ENCODE data around the gene RCC1. TPM values are rescaled to one million over a fixed set of nuclear protein-coding genes. Genes with fewer than 3 reads are reported as not detected.

The RCC1 gene
- total and polyA plus RNA-seq, 4 donors: 22.9 to 34.3 (median 28.8) TPM

- H3K36me3 ChIP-seq (ENCODE audit: control insufficient read depth in 4 of 4, insufficient read depth in 4 of 4, low read length in 4 of 4): no peaks in the 10 kb centered on the region
- H3K27ac ChIP-seq (ENCODE audit: low read depth in 1 of 2, low read length in 1 of 2): no peak overlapping the region
- no peaks in the 10 kb centered on the region for H3K9me3 ChIP-seq (ENCODE audit: control insufficient read depth in 4 of 4, insufficient read depth in 3 of 4, low read length in 3 of 4)
- no peak for TF ChIP-seq CTCF (IDR thresholded peaks at IDR 0.05; ENCODE audit: control extremely low read depth, extremely low read depth)
- peaks cover 0 to under 1% (median 0%) of the 10 kb centered on the region in 5 donors for H3K4me1 ChIP-seq (ENCODE audit: control insufficient read depth in 5 of 5, insufficient read depth in 5 of 5, low read length in 5 of 5)
- ATAC-seq (ENCODE audit: insufficient read depth, low FRiP score) (no peak), DNase-seq (no peak)
- H3K27me3 ChIP-seq (ENCODE audit: control insufficient read depth in 3 of 3, insufficient read depth in 3 of 3, low read length in 2 of 3): no peaks in the 10 kb centered on the region
- whole genome bisulfite sequencing, 2 donors: 94 to 98% methylated on average over 4 of the region's 4 CpGs
- H3K4me3 ChIP-seq: no peak overlapping the region
- H3K9ac ChIP-seq (ENCODE audit: insufficient read depth in 1 of 2, low read length in 2 of 2): no peak overlapping the region
These were observed 39.4 kb downstream of the RCC1 start for GRCh38 chr1:28545246-28545628.

GRCh38 chr1:28548318-28548717, 42.5 kb downstream of the RCC1 start:
- Histone ChIP-seq H3K27ac (ENCODE audit: low read depth in 1 of 2, low read length in 1 of 2) (no peak overlapping the region), H3K9ac (ENCODE audit: insufficient read depth in 1 of 2, low read length in 2 of 2) (no peak overlapping the region), H3K4me3 (no peak overlapping the region), H3K36me3 (ENCODE audit: control insufficient read depth in 4 of 4, insufficient read depth in 4 of 4, low read length in 4 of 4) (no peaks in the 10 kb centered on the region), H3K4me1 (ENCODE audit: control insufficient read depth in 5 of 5, insufficient read depth in 5 of 5, low read length in 5 of 5) (no peaks in the 10 kb centered on the region), H3K27me3 (ENCODE audit: control insufficient read depth in 3 of 3, insufficient read depth in 3 of 3, low read length in 2 of 3) (no peaks in the 10 kb centered on the region), H3K9me3 (ENCODE audit: control insufficient read depth in 4 of 4, insufficient read depth in 3 of 4, low read length in 3 of 4) (no peaks in the 10 kb centered on the region)
- ATAC-seq (ENCODE audit: insufficient read depth, low FRiP score): no peak
- no peak for TF ChIP-seq CTCF (IDR thresholded peaks at IDR 0.05; ENCODE audit: control extremely low read depth, extremely low read depth)
- DNase-seq: no peak
- 81 to 95% methylated on average over 3 of the region's 3 CpGs for WGBS, 2 donors

- ATAC-seq (ENCODE audit: insufficient read depth, low FRiP score) (no peak), DNase-seq (no peak)
- H3K27ac ChIP-seq (ENCODE audit: low read depth in 1 of 2, low read length in 1 of 2): no peak overlapping the region
- no peaks in the 10 kb centered on the region for H3K27me3 ChIP-seq (ENCODE audit: control insufficient read depth in 3 of 3, insufficient read depth in 3 of 3, low read length in 2 of 3)
- H3K4me3 ChIP-seq: no peak overlapping the region
- H3K9me3 ChIP-seq (ENCODE audit: control insufficient read depth in 4 of 4, insufficient read depth in 3 of 4, low read length in 3 of 4): no peaks in the 10 kb centered on the region
- peaks cover 0 to 11% (median 0%) of the 10 kb centered on the region in 5 donors for H3K4me1 ChIP-seq (ENCODE audit: control insufficient read depth in 5 of 5, insufficient read depth in 5 of 5, low read length in 5 of 5)
- whole genome bisulfite sequencing, 2 donors: 90 to 96% methylated on average over 6 of the region's 6 CpGs
- no peak overlapping the region for H3K9ac ChIP-seq (ENCODE audit: insufficient read depth in 1 of 2, low read length in 2 of 2)
- TF ChIP-seq CTCF (IDR thresholded peaks at IDR 0.05; ENCODE audit: control extremely low read depth, extremely low read depth): no peak
- peaks cover 0 to 4% (median 1%) of the 10 kb centered on the region in 4 donors for H3K36me3 ChIP-seq (ENCODE audit: control insufficient read depth in 4 of 4, insufficient read depth in 4 of 4, low read length in 4 of 4)
These were observed 45.5 kb downstream of the RCC1 start for GRCh38 chr1:28551381-28551780.
